WTC11 (cell line): ENCODE measurements around the gene SYK. TPM values are rescaled to one million over a fixed set of nuclear protein-coding genes. Genes with fewer than 3 reads are reported as not detected.

Experiments
- ATAC-seq: fragments of 200-7000 bp; cut with Tn5 transposase; 2 replicates; pipeline ENCODE4 v1.10.0; 2021; ENCODE audit warnings: mild to moderate bottlenecking, moderate library complexity
- CTCF ChIA-PET: fragments of 300-600 bp; sonication (Branson Sonifier 250); formaldehyde crosslinking; loops from one replicate; lab custom pipeline; 2021; ENCODE audit warnings: antibody characterized with exemption; lab: Charles Lee
- POLR2A ChIA-PET: fragments of 350-600 bp; sonication (Branson Sonifier 250); formaldehyde crosslinking; loops from one replicate; lab custom pipeline; 2021; ENCODE audit warnings: antibody characterized with exemption; lab: Charles Lee
- DNase-seq: peaks from one replicate; pipeline ENCODE4 v3.0.0; 2021; ENCODE audit warnings: low spot score
- H3K27ac Mint-ChIP-seq: 2 replicates; pipeline ENCODE4 v1.8.0; 2021; ENCODE audit warnings: mixed read lengths
- H3K27me3 Mint-ChIP-seq: 2 replicates; pipeline ENCODE4 v1.8.0; 2021; ENCODE audit warnings: low read depth, mild to moderate bottlenecking, moderate library complexity, mixed read lengths
- H3K36me3 Mint-ChIP-seq: 2 replicates; pipeline ENCODE4 v1.8.0; 2021; ENCODE audit warnings: mixed read lengths
- H3K4me1 Mint-ChIP-seq: 2 replicates; pipeline ENCODE4 v1.8.0; 2022; ENCODE audit warnings: mixed read lengths
- H3K4me3 Mint-ChIP-seq: 2 replicates; pipeline ENCODE4 v1.8.0; 2021; ENCODE audit warnings: mild to moderate bottlenecking, moderate library complexity, mixed read lengths
- H3K9me3 Mint-ChIP-seq: 2 replicates; pipeline ENCODE4 v1.8.0; 2021; ENCODE audit warnings: mixed read lengths
- ATF6 ChIP-seq: sonication (generic); formaldehyde crosslinking; IDR thresholded peaks from 2 replicates; pipeline ENCODE4 v1.8.1; 2023; ENCODE audit warnings: mild to moderate bottlenecking, missing genetic modification reagents
- ERG ChIP-seq: fragments of 250-450 bp; sonication (Bioruptor Pico); IDR thresholded peaks from 2 replicates; pipeline ENCODE4 v1.8.0; 2021; ENCODE audit warnings: mild to moderate bottlenecking
- GTF2I ChIP-seq: fragments of 250-450 bp; sonication (Bioruptor Pico); conservative IDR thresholded peaks from 2 replicates; pipeline ENCODE4 v1.4.0; 2021; ENCODE audit warnings: mild to moderate bottlenecking
- HMGA2 ChIP-seq: fragments of 250-450 bp; sonication (Bioruptor Pico); IDR thresholded peaks from 2 replicates; pipeline ENCODE4 v1.4.0; 2021; ENCODE audit warnings: mild to moderate bottlenecking, moderate library complexity
- JUN ChIP-seq: sonication (generic); formaldehyde crosslinking; IDR thresholded peaks from 2 replicates; pipeline ENCODE4 v1.8.0; 2023; ENCODE audit warnings: mild to moderate bottlenecking, missing genetic modification reagents
- NFYB ChIP-seq: sonication (generic); formaldehyde crosslinking; conservative IDR thresholded peaks from 2 replicates; pipeline ENCODE4 v1.8.0; 2022; ENCODE audit warnings: low read depth, missing genetic modification reagents
- PRDM15 ChIP-seq: sonication (generic); formaldehyde crosslinking; IDR thresholded peaks from 2 replicates; pipeline ENCODE4 v1.8.0; 2022; ENCODE audit warnings: missing genetic modification reagents
- PRRX2 ChIP-seq: fragments of 250-450 bp; sonication (Bioruptor Pico); IDR thresholded peaks from 2 replicates; pipeline ENCODE4 v1.8.0; 2021; ENCODE audit warnings: mild to moderate bottlenecking
- SP1 ChIP-seq: sonication (generic); formaldehyde crosslinking; conservative IDR thresholded peaks from 2 replicates; pipeline ENCODE4 v1.8.1; 2022; ENCODE audit warnings: missing genetic modification reagents
- ZNF138 ChIP-seq: sonication (generic); formaldehyde crosslinking; conservative IDR thresholded peaks from 2 replicates; pipeline ENCODE4 v1.8.1; 2022; ENCODE audit warnings: mild to moderate bottlenecking, moderate library complexity, missing genetic modification reagents
- ZNF317 ChIP-seq: sonication (generic); formaldehyde crosslinking; IDR thresholded peaks from 2 replicates; pipeline ENCODE4 v1.8.1; 2023; ENCODE audit warnings: low read depth, mild to moderate bottlenecking, moderate library complexity, missing genetic modification reagents, borderline replicate concordance
- ZNF423 ChIP-seq: fragments of 250-450 bp; sonication (Bioruptor Pico); IDR thresholded peaks from 2 replicates; pipeline ENCODE4 v2.1.2; 2022; ENCODE audit warnings: mild to moderate bottlenecking, moderate library complexity
- total RNA-seq: library from RNA; stranded (reverse); gene quantifications from 3 replicates; pipeline ENCODE4 v1.2.3, GENCODE V29; 2021
- TF ChIP-seq, protein P1 (sequence below): fragments of 250-450 bp; sonication (Bioruptor Pico); IDR thresholded peaks from 2 replicates; pipeline ENCODE4 v1.9.0; 2021; ENCODE audit warnings: mild to moderate bottlenecking
- TF ChIP-seq, protein P2 (sequence below): sonication (generic); formaldehyde crosslinking; IDR thresholded peaks from 2 replicates; pipeline ENCODE4 v1.8.1; 2022; ENCODE audit warnings: mild to moderate bottlenecking, missing genetic modification reagents, moderate library complexity, borderline replicate concordance
- TF ChIP-seq, protein P3 (sequence below): sonication (generic); formaldehyde crosslinking; IDR thresholded peaks from 2 replicates; pipeline ENCODE4 v1.8.0; 2023; ENCODE audit warnings: mild to moderate bottlenecking, missing genetic modification reagents

The SYK gene
- total RNA-seq, 1 experiment from 2014 or later: 7.4 TPM

- Mint-ChIP-seq H3K27ac (no peak overlapping the region), H3K4me3 (no peak overlapping the region), H3K4me1 (peaks cover 10% of the 10 kb centered on the region), H3K27me3 (no peaks in the 10 kb centered on the region; the same call in 1 of the 2 replicates), H3K36me3 (no peaks in the 10 kb centered on the region), H3K9me3 (no peaks in the 10 kb centered on the region)
- DNase-seq (no peak), ATAC-seq (no peak)
- ChIA-PET CTCF (interaction anchor here (0.5 kb wide), 1 partner anchor 215 kb away, joined by 3 read pairs; no protein-coding TSS in a partner anchor), POLR2A (no interaction called here)
- TF ChIP-seq NFYB (CRISPR knock-in tag) (no peak), PRDM15 (CRISPR knock-in tag) (no peak)
- TF ChIP-seq, protein P1, sequence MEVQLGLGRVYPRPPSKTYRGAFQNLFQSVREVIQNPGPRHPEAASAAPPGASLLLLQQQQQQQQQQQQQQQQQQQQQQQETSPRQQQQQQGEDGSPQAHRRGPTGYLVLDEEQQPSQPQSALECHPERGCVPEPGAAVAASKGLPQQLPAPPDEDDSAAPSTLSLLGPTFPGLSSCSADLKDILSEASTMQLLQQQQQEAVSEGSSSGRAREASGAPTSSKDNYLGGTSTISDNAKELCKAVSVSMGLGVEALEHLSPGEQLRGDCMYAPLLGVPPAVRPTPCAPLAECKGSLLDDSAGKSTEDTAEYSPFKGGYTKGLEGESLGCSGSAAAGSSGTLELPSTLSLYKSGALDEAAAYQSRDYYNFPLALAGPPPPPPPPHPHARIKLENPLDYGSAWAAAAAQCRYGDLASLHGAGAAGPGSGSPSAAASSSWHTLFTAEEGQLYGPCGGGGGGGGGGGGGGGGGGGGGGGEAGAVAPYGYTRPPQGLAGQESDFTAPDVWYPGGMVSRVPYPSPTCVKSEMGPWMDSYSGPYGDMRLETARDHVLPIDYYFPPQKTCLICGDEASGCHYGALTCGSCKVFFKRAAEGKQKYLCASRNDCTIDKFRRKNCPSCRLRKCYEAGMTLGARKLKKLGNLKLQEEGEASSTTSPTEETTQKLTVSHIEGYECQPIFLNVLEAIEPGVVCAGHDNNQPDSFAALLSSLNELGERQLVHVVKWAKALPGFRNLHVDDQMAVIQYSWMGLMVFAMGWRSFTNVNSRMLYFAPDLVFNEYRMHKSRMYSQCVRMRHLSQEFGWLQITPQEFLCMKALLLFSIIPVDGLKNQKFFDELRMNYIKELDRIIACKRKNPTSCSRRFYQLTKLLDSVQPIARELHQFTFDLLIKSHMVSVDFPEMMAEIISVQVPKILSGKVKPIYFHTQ (CRISPR knock-in tag): no peak
- TF ChIP-seq, protein P2, sequence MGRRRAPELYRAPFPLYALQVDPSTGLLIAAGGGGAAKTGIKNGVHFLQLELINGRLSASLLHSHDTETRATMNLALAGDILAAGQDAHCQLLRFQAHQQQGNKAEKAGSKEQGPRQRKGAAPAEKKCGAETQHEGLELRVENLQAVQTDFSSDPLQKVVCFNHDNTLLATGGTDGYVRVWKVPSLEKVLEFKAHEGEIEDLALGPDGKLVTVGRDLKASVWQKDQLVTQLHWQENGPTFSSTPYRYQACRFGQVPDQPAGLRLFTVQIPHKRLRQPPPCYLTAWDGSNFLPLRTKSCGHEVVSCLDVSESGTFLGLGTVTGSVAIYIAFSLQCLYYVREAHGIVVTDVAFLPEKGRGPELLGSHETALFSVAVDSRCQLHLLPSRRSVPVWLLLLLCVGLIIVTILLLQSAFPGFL (CRISPR knock-in tag): no peak
Measured at GRCh38 chr9:90871327-90871935, 69.8 kb downstream of the SYK start.

DNA sequence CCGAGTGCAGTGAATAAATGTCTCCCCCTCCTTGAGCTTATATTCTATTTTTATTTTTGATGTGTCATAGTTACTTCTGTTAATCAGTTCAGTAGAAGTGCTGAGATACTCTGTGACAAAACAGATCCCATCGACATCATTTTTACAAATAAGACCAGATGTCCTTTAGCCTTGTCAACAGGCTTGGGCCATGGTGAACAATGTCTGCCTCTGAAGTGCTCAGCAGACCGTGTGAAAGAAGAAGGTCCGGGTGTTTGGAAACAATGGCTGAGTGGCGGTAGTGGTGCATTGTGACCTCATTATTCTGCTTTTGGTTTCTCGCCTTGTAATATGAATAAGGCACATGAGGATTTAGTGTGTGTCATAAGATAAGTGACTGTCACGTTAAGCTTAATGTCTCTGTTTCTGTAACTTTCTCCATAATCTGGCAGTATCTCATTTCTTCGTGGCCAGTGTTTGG lies 71.2 kb downstream of the SYK start:
- Mint-ChIP-seq H3K36me3 (no peaks in the 10 kb centered on the region), H3K4me1 (peaks cover 10% of the 10 kb centered on the region), H3K9me3 (no peaks in the 10 kb centered on the region), H3K27ac (no peak overlapping the region), H3K4me3 (no peak overlapping the region), H3K27me3 (no peaks in the 10 kb centered on the region; the same call in 1 of the 2 replicates)
- POLR2A ChIA-PET: no interaction called here
- CTCF ChIA-PET: interaction anchor here (0.8 to 1.4 kb wide), 2 partner anchors 57 to 94 kb away, joined by 3 read pairs; no protein-coding TSS in a partner anchor
- DNase-seq (no peak), ATAC-seq (no peak)
- no peak for TF ChIP-seq ZNF138 (CRISPR knock-in tag)
- TF ChIP-seq GTF2I (CRISPR knock-in tag): no peak

DNA sequence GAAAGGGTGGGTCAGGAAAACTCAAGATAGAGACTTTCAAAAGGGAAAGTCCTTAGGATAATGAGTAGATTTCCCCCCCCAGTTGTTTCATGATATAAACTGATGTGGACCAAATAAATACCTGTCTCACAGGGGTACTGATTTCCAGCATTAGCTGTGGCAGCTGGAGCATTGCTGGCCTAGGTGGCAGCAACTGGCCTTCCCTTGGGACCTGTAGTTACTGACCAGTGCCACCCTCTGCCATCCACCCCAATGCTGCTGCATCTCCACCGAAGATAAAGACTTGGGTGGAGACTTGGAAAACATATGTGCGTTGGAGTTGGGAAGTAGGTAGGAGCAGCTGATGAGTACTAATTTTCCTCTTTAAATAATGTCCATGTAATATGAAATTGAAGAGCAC lies 71.8 kb downstream of the SYK start:
- no peak for ATAC-seq

More for the DNA sequence above, 71.8 kb downstream of the SYK start:
- POLR2A ChIA-PET: no interaction called here
- Mint-ChIP-seq H3K27me3 (no peaks in the 10 kb centered on the region; the same call in 1 of the 2 replicates), H3K4me3 (no peak overlapping the region), H3K4me1 (peaks cover 10% of the 10 kb centered on the region), H3K36me3 (no peaks in the 10 kb centered on the region), H3K27ac (no peak overlapping the region), H3K9me3 (no peaks in the 10 kb centered on the region)
- no peak for DNase-seq
- CTCF ChIA-PET: interaction anchor here (0.6 to 1.4 kb wide), 2 partner anchors 95 to 542 kb away, joined by 3 read pairs; no protein-coding TSS in a partner anchor
- no peak for TF ChIP-seq ZNF423 (CRISPR knock-in tag)
- no peak for TF ChIP-seq ATF6
- TF ChIP-seq ZNF317 (CRISPR knock-in tag): no peak
- no peak for TF ChIP-seq PRRX2
- TF ChIP-seq SP1 (CRISPR knock-in tag): no peak
- TF ChIP-seq HMGA2 (CRISPR knock-in tag): no peak
- TF ChIP-seq, protein P3, sequence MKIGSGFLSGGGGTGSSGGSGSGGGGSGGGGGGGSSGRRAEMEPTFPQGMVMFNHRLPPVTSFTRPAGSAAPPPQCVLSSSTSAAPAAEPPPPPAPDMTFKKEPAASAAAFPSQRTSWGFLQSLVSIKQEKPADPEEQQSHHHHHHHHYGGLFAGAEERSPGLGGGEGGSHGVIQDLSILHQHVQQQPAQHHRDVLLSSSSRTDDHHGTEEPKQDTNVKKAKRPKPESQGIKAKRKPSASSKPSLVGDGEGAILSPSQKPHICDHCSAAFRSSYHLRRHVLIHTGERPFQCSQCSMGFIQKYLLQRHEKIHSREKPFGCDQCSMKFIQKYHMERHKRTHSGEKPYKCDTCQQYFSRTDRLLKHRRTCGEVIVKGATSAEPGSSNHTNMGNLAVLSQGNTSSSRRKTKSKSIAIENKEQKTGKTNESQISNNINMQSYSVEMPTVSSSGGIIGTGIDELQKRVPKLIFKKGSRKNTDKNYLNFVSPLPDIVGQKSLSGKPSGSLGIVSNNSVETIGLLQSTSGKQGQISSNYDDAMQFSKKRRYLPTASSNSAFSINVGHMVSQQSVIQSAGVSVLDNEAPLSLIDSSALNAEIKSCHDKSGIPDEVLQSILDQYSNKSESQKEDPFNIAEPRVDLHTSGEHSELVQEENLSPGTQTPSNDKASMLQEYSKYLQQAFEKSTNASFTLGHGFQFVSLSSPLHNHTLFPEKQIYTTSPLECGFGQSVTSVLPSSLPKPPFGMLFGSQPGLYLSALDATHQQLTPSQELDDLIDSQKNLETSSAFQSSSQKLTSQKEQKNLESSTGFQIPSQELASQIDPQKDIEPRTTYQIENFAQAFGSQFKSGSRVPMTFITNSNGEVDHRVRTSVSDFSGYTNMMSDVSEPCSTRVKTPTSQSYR (CRISPR knock-in tag): no peak
- no peak for TF ChIP-seq JUN (CRISPR knock-in tag)
- TF ChIP-seq ERG (CRISPR knock-in tag): no peak
